DMS153 treated with DMSO at 0.1 percent for 48 hours (cell line): ENCODE measurements around the gene ATF7IP2.
"Not testable (repeated sequence)": the region's sequence is repeated elsewhere in the genome, so short reads cannot be mapped to it uniquely, and the experiment has no call there.

Experiments used
- DNase-seq: peaks from one replicate; lab custom pipeline; 2025; ENCODE audit not compliant: unreplicated experiment; lab: John Stamatoyannopoulos, UW

The ATF7IP2 gene, protein sequence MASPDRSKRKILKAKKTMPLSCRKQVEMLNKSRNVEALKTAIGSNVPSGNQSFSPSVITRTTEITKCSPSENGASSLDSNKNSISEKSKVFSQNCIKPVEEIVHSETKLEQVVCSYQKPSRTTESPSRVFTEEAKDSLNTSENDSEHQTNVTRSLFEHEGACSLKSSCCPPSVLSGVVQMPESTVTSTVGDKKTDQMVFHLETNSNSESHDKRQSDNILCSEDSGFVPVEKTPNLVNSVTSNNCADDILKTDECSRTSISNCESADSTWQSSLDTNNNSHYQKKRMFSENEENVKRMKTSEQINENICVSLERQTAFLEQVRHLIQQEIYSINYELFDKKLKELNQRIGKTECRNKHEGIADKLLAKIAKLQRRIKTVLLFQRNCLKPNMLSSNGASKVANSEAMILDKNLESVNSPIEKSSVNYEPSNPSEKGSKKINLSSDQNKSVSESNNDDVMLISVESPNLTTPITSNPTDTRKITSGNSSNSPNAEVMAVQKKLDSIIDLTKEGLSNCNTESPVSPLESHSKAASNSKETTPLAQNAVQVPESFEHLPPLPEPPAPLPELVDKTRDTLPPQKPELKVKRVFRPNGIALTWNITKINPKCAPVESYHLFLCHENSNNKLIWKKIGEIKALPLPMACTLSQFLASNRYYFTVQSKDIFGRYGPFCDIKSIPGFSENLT

DNA sequence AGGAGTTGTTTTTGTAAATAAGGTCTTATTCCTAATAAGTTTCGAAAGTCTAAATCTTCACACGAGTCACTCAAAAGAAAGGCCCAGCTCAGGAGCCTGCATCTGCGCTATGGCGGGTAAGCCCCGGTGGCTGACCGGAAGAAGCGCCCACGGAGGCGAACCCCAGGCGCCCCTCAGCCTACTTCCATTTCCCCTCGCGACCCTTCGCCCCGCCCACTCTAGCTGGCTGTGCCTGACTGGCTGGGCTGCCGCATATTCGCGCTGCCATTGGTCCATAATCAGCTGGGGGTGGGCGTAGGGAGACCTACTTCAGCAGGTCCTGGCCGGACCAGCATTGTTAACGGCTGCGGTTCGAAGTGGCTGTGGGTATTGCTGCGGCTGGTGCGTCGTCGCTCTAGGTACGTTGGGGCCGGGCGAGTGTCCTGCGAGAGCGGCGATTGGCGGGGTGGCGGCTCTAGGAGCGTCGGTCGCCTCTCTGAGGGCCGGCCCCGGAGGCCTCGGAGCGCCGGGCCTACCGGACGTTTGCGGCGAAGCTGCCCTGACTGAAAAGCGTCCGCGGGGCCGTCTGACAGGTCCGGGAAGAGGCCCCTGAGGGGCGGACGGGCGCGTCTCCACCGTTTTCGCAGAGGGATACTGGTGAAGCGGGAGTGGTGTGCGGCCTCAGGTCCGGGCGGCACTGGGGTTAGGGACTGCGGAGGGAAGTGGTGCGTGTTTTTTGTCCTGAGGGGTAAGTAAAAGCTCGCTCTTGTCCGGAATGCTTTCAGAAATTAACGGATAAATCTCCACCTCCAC lies at the start of gene ATF7IP2:
Gene ATF7IP2 (plus strand): TSS at position 337 of the 792 bp plus-strand sequence. CDS start 44,560 bp downstream, outside the sequence.
- DNase-seq, result no peak

DNA sequence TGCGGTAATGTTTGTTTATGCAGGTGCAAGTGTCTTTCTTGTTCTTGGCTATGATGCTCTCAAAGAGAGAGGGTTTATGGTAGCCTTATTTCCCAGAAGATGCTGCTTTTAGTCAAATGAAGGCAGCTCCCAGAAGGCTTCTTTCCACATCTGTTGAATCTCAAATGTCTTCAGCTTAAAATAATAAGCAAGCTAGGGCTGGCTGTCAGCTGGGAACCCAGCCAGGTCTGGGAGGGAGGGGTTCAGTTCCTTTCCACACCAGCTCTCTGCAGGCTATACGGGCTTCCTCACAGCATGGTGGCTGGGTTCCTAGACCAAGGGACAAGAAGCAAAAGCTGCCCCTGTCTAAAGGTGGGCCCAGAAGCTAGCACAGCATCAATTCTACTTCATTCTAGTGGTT lies 47.4 kb upstream of the ATF7IP2 start:
- DNase-seq, result no peak

DNA sequence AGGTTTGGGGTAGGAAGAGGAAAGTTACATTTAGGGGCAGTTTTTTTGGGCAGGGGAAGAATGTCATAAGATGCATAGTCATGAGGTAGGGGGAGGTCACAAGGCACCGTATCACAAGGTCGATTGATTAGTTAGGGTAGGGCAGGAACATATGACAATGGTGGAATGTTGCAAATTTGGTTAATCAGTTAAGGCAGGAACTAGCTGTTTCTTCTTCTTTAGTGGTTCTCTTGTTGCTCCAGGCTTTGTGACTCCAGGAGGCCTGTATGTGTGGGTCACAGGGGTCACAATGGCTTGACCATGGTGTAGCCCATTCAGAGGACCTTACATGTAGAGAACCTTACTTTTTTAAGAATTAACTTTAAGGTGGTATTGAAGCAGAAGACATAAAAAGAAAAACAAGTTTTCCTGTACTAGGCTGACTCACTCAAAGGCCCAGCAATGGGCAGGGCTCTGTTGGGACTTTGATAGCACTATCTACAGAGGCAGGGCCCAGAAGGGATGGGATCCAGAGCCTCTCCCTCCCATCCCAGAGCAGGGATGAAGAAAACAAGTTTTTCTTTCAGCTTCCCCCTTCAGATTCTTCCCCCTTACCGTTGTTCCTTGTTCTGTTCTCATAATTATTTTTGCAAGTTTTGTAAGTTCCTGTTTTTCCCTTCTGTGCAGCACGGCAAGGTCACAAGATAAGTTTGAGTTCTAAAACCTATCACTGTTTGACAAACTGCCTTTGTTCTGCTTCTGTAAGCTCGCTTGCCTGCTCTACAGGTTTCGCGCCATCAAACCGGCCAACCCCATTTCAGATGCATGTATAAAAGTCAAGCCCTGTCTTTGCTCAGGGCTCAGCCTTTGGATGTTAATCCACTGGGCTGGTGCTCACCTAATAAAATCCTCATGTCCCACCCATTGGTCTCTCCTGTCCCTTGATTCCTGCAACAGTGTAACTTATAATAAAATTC lies 45.8 kb upstream of the ATF7IP2 start:
- DNase-seq, result no peak

DNA sequence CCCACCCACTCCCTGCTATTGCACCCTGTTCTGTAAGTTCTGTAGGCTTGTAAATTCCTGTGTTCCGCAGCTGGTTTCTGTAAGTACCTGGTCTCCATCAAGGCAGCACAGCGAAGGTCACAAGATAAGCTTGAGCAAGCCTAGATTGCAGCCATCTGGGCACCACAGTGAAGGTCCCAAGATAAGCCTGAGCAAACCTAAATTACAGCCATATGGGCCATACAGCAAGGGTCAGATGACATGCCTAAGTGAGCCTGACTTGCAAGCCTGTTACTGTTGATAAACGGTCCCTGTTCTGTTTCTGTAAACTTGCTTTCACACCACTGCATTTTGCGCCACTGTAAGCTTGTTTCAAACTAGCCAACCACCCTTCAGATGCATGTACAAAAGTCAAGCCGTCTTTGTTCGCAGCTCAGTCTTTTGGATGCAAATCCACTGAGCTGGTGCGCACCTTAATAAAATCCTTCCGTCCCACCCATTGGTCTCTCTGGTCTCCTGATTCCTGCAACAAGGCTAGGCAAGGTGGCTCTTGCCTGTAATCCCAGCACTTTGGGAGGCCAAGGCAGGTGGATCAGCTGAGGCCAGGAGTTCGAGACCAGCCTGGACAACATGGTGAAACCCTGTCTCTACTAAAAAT lies 42.6 kb upstream of the ATF7IP2 start:
- no peak for DNase-seq

DNA sequence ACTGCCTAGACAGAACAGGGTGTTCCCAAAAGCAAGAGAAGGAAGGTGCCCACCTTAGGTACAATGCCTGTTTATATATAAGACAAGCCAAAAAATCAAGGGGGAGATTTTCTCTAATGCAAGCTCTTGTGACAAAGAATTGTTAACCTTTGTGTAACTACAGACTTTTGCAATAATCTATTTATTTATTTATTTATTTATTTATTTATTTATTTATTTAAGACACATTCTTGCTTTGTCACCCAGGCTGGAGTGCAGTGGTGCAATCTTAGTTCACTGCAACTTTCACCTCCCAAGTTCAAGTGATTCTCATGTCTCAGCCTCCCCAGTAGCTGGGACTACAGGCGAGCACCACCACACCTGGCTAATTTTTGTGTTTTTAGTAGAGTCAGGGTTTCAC lies 41.2 kb upstream of the ATF7IP2 start:
- DNase-seq, result not testable (repeated sequence)

DNA sequence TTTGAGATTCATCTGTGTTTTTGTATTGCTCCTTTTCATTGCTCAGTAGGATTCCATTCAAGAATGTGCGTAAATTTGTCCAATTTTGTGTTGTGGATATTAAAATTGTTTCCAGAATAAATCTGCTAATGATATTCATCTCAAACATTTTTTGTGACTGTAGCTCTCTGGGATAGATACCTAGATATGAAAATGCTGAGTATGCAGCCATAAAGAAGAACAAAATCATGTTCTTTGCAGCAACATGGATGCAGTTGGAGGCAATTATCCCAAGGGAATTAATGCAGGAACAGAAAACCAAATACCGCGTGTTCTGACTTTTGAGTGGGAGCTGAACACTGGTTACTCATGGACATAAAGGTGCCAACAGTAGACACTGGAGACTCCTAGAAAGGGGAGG lies 40.2 kb upstream of the ATF7IP2 start:
- no peak for DNase-seq

DNA sequence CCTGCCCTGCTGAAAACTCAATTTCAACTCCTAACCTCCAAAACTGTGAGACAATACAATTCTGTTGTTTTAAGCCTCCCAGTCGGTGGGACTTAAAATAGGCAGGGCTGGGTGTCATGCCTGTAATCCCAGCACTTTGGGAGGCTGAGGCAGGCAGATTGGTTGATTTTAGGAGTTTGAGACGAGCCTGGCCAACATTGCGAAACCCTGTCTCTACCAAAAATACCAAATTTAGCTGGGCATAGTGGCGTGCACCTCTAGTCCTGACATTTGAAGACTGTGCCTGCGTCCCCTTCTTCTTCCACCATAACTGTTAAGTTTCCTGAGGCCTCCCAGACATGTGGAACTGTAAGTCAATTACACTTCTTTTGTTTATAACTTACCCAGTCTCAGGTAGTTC lies 36.0 kb upstream of the ATF7IP2 start:
- no peak for DNase-seq

DNA sequence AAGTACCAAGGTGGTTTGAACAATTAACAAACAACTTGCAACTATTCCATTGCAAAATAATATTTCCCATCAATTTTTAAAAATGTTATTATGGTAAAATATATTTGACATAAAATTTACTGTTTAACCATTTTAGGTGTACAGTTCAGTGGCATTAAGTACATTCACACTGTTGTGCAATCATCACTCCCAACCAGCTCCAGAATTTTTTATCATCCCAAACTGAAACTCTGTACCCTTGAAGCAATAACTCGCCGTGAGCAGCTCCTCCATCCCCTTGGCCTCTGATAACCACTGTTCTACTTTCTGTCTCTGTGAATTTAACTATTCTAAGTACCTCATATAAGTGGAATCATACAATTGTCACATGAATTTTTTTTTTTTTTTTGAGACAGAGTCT lies 33.6 kb upstream of the ATF7IP2 start:
- no peak for DNase-seq

DNA sequence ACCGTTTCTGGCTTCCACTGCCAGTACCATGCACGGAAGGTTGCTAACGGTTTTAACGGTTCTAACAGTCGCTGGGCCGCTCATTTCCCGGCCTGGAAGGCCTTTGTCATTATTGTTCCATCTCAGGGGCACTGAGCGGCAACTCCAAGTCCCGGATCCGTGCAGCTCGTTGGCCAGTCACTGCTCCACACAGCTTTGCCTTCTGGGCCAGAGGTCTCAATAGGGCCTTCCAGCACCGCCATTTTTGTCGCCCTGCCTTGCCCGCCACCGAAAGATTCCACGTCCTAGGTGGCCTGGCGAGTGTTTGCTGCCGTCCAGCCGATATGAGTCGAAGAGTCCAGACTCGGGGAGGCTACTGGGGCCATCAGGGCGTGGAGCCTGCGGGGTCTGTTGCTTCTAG lies 30.3 kb upstream of the ATF7IP2 start:
- no peak for DNase-seq

DNA sequence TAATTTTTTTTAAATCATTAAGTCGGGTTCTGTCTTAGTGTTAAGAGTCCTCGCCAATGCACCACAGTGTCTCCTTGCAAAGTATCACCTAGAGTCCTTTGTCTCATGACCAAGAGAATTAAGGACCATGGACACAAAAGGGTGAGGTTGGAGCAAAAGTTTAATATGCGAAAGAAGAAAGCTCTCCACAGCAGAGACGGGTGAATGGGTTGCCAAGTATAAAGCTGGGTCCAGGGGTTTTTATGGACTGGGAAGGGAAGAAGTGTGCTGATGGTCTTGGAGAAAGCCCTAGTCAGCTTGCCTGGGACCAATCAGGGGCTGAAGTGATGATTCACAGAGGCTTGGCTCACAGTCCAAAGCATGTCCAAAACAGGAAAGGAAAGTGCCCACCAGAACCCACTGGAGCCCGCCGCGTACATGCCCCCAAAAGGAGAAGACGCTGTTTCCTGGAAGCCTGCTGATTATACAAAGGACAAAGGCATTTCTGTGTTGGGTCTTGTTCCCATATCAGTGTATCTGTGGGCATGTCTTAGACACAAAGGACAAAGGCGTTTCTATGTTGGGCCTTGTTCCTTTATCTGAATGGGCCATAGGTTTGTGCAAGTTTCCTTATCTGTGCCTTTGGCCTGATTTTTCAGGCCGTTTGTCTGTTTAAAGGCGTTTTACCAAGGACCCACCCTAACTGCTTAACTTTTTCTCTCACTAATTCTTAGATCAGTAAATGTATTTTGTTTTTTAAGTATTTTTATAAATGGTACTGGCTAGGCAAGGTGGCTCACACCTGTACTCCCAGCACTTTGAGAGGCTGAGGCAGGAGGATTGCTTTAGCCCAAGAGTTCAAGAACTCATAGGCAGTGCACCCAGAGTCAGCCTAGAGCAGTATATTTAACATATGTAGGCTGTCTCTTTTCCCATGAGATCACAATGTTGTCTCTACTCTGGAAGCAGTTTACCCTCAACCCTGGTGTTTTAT lies 28.7 kb upstream of the ATF7IP2 start:
- DNase-seq, result no peak

DNA sequence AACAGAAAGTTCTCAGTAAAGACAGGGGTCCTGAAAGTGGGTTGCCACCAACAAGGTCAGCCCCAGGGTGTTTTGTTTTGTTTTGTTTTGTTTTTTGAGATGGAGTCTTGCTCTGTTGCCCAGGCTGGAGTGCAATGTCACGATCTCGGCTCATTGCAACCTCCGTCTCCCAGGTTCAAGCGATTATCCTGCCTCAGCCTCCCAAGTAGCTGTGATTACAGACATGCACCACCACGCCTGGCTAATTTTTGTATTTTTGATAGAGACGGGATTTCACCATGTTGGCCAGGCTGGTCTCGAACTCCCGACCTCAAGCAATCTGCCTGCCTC lies 24.1 kb upstream of the ATF7IP2 start:
- not testable (repeated sequence) for DNase-seq

DNA sequence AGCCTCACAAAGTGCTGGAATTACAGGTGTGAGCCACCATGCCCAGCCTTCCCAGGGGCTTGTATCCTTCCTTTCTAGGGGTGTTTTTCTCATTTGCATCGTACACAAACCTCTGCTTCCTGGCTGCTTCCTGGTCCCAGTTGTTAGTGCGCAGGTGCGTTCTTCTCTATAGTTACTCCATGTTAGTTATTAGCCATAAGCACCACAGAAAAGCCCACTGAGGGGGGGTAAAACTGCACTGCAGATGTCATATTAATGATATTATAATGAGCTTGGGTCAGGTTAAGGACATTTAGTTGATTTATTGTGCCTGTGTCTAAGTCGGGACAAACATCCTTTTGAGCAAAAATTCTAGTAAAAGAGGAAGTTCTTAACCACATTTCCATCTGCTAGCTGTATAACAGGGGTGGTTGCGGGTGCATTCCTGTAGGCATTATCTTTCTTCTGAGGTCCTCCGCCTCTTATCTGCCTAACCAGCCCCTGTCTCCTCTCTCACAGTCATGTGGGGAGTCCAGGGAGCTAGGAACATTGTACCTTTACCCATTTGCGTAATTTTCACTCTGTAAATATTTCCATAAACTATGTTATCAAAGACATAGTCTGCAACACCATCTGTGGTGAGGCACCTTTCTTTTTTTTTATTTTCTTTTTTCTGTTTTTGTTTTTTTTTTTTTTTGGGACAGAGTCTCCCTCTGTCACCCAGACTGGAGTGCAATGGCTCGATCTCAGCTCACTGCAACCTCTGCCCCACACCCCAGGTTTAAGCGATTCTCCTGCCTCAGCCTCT lies 23.6 kb upstream of the ATF7IP2 start:
- DNase-seq, result no peak

DNA sequence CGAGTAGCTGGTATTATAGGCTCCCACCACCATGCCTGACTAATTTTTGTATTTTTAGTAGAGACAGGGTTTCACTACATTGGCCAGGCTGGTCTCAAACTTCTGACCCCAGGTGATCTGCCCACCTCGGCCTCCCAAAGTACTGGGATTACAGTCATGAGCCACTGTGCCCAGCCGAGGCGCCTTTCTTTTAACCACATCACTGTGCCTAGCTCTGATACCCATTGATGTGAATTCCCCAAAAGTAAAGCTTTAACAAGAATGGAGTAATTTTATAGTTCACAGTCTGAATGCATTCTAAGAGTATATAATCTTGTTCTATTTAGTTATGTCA lies 23.0 kb upstream of the ATF7IP2 start:
- not testable (repeated sequence) for DNase-seq

DNA sequence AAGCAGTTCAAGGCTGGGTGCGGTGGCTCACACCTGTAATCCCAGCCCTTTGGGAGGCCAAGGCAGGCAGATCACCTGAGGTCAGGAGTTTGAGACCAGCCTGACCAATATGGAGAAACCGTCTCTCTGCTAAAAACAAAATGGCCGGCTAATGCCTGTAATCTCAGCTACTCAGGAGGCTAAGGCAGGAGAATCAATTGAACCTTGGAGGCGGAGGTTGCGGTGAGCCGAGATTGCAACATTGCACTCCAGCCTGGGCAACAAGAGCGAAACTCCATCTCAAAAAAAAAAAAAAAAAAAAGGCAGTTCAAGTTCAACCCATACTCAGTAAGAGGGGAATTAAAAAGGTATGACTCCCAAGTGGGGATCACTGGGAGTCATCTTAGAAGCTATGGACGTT lies 19.2 kb upstream of the ATF7IP2 start:
- DNase-seq, result not testable (repeated sequence)

DNA sequence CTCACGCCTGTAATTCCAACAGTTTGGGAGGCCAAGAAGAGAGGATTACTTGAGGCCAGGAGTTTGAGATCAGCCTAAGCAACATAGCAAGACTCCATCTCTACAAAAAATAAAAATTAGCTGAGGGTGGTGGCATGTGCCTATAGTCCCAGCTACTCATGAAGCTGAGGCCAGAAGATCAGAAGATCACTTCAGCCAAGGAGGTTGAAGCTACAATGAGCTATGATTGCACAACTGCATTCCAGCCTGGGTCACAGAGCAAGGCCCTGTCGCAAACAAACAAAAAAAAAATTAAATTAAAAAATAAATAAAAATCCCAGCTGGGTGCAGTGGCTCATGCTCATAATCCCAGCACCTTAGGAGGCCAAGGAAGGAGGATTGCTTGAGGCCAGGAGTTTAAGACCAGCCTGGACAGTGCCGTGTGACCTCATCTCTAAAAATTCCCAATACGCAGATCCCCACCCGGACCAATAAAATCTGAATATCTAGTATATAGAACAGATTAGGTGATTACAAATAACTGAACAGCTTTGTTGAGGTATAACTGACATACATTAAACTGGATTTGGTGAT lies 18.2 kb upstream of the ATF7IP2 start:
- DNase-seq, result no peak

DNA sequence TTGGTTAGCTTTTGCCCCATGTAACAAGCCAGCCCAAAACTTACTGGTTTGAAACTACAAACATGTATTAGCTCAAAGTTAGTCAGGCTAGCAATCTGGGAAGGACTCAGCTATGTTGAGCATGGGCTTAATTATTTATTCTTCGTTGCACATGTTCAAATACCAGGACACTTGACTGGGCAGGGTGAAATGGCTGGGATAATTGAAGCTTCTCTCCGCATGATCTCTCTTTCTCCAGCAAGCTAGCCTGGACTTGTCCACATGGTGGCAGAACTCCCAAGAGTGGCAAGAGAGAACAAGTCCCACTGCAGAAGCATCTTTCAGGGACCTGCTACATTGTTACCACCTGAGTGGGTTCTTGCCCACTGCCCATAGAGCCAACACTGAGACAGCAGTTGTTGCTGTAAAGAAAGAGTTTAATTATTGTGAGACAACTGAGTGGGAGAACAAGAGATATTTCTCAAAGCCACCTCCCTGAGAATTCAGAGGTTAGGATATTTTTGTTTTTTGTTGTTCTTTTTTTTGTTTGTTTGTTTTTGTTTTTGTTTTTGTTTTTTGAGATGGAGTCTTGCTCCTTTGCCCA lies 16.8 kb upstream of the ATF7IP2 start:
- DNase-seq, result no peak

DNA sequence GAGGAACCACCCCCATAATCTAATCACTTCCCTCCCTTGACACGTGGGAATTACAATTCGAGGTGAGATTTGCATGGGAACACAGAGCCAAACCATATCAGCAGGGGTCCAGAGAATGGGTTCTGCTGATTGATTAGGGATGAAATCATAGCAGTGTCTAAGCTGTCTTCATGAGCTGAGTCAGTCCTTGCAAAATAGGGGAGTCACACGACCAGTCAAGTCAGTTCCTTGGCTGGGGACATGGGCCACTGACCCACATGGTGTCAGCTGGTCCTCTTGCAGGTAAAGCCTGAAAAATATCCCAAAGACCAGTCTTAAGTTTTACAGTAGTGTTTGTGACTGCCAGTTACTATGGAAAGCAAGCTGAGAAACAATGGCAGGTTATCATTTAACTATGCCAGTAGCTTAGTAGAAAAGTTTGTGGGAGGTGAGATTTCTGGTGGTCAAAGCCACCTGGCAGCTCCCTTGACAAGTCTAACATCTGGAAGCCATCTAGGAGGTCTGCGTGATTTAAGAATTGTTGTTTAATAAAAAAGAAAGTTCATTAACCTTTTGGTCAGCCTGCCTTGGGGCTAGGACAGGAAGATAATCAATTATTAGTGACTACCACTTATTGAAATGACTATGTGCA lies 15.7 kb upstream of the ATF7IP2 start:
- no peak for DNase-seq
